ENCODE measurements around the gene RAD18.

Gene RAD18

GRCh38 chr3:8963137-8963853, at the start of gene RAD18 (continued):
- 0 out of 2 replicates have a peak, but pooled peaks have one; percentile 18 for TF ChIP-seq ZSCAN4 (tag by site-specific recombination; IDR thresholded peaks at IDR 0.05)
- TF ChIP-seq ZNF239 (tag by site-specific recombination; IDR thresholded peaks at IDR 0.05): no peak
- TF ChIP-seq ZNF639 (tag by site-specific recombination; IDR thresholded peaks at IDR 0.05): peak; percentile 83
- TF ChIP-seq ZNF248 (tag by site-specific recombination; IDR thresholded peaks at IDR 0.05): no peak
- TF ChIP-seq ZSCAN5A (tag by site-specific recombination; IDR thresholded peaks at IDR 0.05): no peak
- TF ChIP-seq KLF8 (tag by site-specific recombination; IDR thresholded peaks at IDR 0.05): peak; percentile 86
- TF ChIP-seq HOXA7 (CRISPR knock-in tag; IDR thresholded peaks at IDR 0.05; ENCODE audit: borderline replicate concordance): no peak
- TF ChIP-seq TSHZ1 (tag by site-specific recombination; IDR thresholded peaks at IDR 0.05; ENCODE audit: borderline replicate concordance): no peak
- peak; percentile 93 for TF ChIP-seq ZBTB21 (tag by site-specific recombination; IDR thresholded peaks at IDR 0.05)
- peak; percentile 85 for TF ChIP-seq ZSCAN30 (tag by site-specific recombination; IDR thresholded peaks at IDR 0.05)
- TF ChIP-seq ZNF580 (tag by site-specific recombination; IDR thresholded peaks at IDR 0.05): peak; percentile 90
- no peak for TF ChIP-seq ZNF138 (tag by site-specific recombination; IDR thresholded peaks at IDR 0.05; ENCODE audit: borderline replicate concordance)
- TF ChIP-seq ZNF76 (tag by site-specific recombination; IDR thresholded peaks at IDR 0.05; ENCODE audit: borderline replicate concordance, low read depth): peak; percentile 92
- 0 out of 2 replicates have a peak, but pooled peaks have one; percentile 51 for TF ChIP-seq ZSCAN23 (tag by site-specific recombination; IDR thresholded peaks at IDR 0.05)
- TF ChIP-seq BCL11A (tag by site-specific recombination; IDR thresholded peaks at IDR 0.05; ENCODE audit: low read depth): 0 out of 2 replicates have a peak, but pooled peaks have one; percentile 29
- 0 out of 2 replicates have a peak, but pooled peaks have one; percentile 38 for TF ChIP-seq REST (tag by site-specific recombination; IDR thresholded peaks at IDR 0.05)
- no peak for TF ChIP-seq ZNF121 (tag by site-specific recombination; IDR thresholded peaks at IDR 0.05)
- 0 out of 2 replicates have a peak, but pooled peaks have one; percentile 40 for TF ChIP-seq ZBTB7A (tag by site-specific recombination; IDR thresholded peaks at IDR 0.05; ENCODE audit: low read depth)
- TF ChIP-seq ZNF341 (tag by site-specific recombination; IDR thresholded peaks at IDR 0.05; ENCODE audit: low read depth): no peak
- TF ChIP-seq ZNF335 (tag by site-specific recombination; conservative IDR thresholded peaks at IDR 0.05): peak; percentile 68
- no peak for TF ChIP-seq ZNF571 (tag by site-specific recombination; IDR thresholded peaks at IDR 0.05)
- no peak for TF ChIP-seq ZNF302 (tag by site-specific recombination; IDR thresholded peaks at IDR 0.05; ENCODE audit: low read depth)
- no peak for TF ChIP-seq PRDM6 (tag by site-specific recombination; IDR thresholded peaks at IDR 0.05)
- TF ChIP-seq ZNF426 (tag by site-specific recombination; IDR thresholded peaks at IDR 0.05): no peak
- TF ChIP-seq ZFP41 (tag by site-specific recombination; IDR thresholded peaks at IDR 0.05; ENCODE audit: borderline replicate concordance): no peak
- no peak for TF ChIP-seq ZNF140 (tag by site-specific recombination; IDR thresholded peaks at IDR 0.05)
